Astrocyte (in vitro differentiated cells and primary cell): Measurements from ENCODE around the gene DSCAM. TPM values are rescaled to one million over a fixed set of nuclear protein-coding genes. Genes with fewer than 3 reads are reported as not detected.

Experiments used
- DNase-seq: peaks from one replicate; pipeline ENCODE4 v3.0.0-alpha.2; 2010; ENCODE audit warnings: low read depth
- FAIRE-seq: peaks from 2 replicates; lab custom pipeline; 2011; peaks lifted over from hg19 to GRCh38; lab: Jason Lieb, UNC
- H2AFZ ChIP-seq: 2 replicates; pipeline ENCODE4 v1.6.0; 2012; ENCODE audit warnings: low read depth, low read length, inconsistent platforms
- H3K27ac ChIP-seq: 2 replicates; pipeline ENCODE4 v1.5.1; 2011; ENCODE audit warnings: low read depth, low read length, inconsistent platforms
- H3K27me3 ChIP-seq: 2 replicates; pipeline ENCODE4 v1.6.0; 2011; ENCODE audit warnings: low read length, inconsistent platforms; ENCODE audit not compliant: insufficient read depth
- H3K36me3 ChIP-seq: 2 replicates; pipeline ENCODE4 v1.5.1; 2011; ENCODE audit warnings: low read length, inconsistent platforms; ENCODE audit not compliant: insufficient read depth
- H3K4me1 ChIP-seq: 2 replicates; pipeline ENCODE4 v1.5.1; 2011; ENCODE audit warnings: low read length, inconsistent platforms; ENCODE audit not compliant: insufficient read depth
- H3K4me2 ChIP-seq: 2 replicates; pipeline ENCODE4 v1.6.0; 2012; ENCODE audit warnings: low read length, inconsistent platforms
- H3K4me3 ChIP-seq: 2 replicates; pipeline ENCODE4 v1.5.1; 2011; ENCODE audit warnings: low read depth, mild to moderate bottlenecking, low read length, inconsistent platforms; ENCODE audit not compliant: insufficient read depth
- H3K79me2 ChIP-seq: 2 replicates; pipeline ENCODE4 v1.6.0; 2012; ENCODE audit warnings: mild to moderate bottlenecking, low read length, inconsistent platforms; ENCODE audit not compliant: insufficient read depth
- H3K9ac ChIP-seq: 2 replicates; pipeline ENCODE4 v1.6.0; 2012; ENCODE audit warnings: mild to moderate bottlenecking, low read length, inconsistent platforms
- H3K9me3 ChIP-seq: 2 replicates; pipeline ENCODE4 v1.5.1; 2012; ENCODE audit warnings: low read depth, mild to moderate bottlenecking, low read length, inconsistent platforms; ENCODE audit not compliant: insufficient read depth
- H4K20me1 ChIP-seq: 2 replicates; pipeline ENCODE4 v1.6.0; 2012; ENCODE audit warnings: low read length, inconsistent platforms; ENCODE audit not compliant: insufficient read depth
- H3K27ac Mint-ChIP-seq: one replicate; pipeline ENCODE4 v1.8.0; 2021; ENCODE audit warnings: mild to moderate bottlenecking, mixed read lengths; ENCODE audit not compliant: unreplicated experiment
- H3K27me3 Mint-ChIP-seq: one replicate; pipeline ENCODE4 v1.8.0; 2021; ENCODE audit warnings: low read depth, mixed read lengths; ENCODE audit not compliant: unreplicated experiment
- H3K36me3 Mint-ChIP-seq: one replicate; pipeline ENCODE4 v1.8.0; 2021; ENCODE audit warnings: low read depth, mixed read lengths; ENCODE audit not compliant: unreplicated experiment
- H3K4me1 Mint-ChIP-seq: one replicate; pipeline ENCODE4 v1.8.0; 2021; ENCODE audit warnings: low read depth, mixed read lengths; ENCODE audit not compliant: unreplicated experiment
- H3K4me3 Mint-ChIP-seq: one replicate; pipeline ENCODE4 v1.8.0; 2021; ENCODE audit warnings: mild to moderate bottlenecking, moderate library complexity, mixed read lengths; ENCODE audit not compliant: unreplicated experiment
- H3K9me3 Mint-ChIP-seq: one replicate; pipeline ENCODE4 v1.8.0; 2021; ENCODE audit warnings: mild to moderate bottlenecking, mixed read lengths; ENCODE audit not compliant: unreplicated experiment
- EZH2 ChIP-seq: IDR thresholded peaks from 2 replicates; pipeline ENCODE4 v1.6.1; 2012; ENCODE audit warnings: mild to moderate bottlenecking, low read length, inconsistent platforms; ENCODE audit not compliant: insufficient read depth
- total RNA-seq: library from RNA; stranded (reverse); gene quantifications from 2 replicates; pipeline ENCODE4 v1.2.1, GENCODE V29; 2021
- TF ChIP-seq, protein P1 (sequence below): IDR thresholded peaks from 2 replicates; pipeline ENCODE4 v1.5.1; 2011; ENCODE audit warnings: low read depth, mild to moderate bottlenecking, inconsistent platforms, low read length, moderate library complexity; ENCODE audit not compliant: insufficient read depth

DSCAM gene
- total RNA-seq, 1 donor from 2014 or later: 0.18 TPM

DNA sequence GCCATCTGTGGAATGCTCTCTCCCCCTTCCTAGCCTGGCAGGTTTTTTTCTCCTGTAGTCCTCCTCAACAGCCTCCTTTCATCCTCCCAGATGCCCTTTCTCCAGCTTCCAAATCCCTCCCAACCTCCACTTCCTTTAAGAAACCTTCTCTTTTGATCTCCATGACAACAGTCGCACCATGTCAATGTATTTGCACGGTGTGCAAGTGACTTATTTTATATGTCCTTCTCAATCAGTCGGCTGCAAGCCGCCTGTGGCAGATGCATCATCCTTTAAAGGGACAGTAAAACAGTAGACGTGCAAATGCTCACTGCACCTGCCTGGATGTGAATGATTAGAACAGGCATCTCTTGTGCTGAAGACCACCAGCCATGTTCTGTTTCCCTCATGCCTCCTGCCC, 694.5 kb downstream of the DSCAM start:
- no peak overlapping the region for H3K27ac ChIP-seq
- H3K9ac ChIP-seq: no peak overlapping the region
- FAIRE-seq (no peak), DNase-seq (no peak)
- Mint-ChIP-seq H3K4me1 (no peaks in the 10 kb centered on the region), H3K36me3 (no peaks in the 10 kb centered on the region), H3K27me3 (peaks cover 3% of the 10 kb centered on the region), H3K4me3 (no peak overlapping the region), H3K27ac (no peak overlapping the region), H3K9me3 (peaks cover 2% of the 10 kb centered on the region)
- H3K27me3 ChIP-seq: no peaks in the 10 kb centered on the region
- no peak for TF ChIP-seq EZH2
- TF ChIP-seq, protein P1, sequence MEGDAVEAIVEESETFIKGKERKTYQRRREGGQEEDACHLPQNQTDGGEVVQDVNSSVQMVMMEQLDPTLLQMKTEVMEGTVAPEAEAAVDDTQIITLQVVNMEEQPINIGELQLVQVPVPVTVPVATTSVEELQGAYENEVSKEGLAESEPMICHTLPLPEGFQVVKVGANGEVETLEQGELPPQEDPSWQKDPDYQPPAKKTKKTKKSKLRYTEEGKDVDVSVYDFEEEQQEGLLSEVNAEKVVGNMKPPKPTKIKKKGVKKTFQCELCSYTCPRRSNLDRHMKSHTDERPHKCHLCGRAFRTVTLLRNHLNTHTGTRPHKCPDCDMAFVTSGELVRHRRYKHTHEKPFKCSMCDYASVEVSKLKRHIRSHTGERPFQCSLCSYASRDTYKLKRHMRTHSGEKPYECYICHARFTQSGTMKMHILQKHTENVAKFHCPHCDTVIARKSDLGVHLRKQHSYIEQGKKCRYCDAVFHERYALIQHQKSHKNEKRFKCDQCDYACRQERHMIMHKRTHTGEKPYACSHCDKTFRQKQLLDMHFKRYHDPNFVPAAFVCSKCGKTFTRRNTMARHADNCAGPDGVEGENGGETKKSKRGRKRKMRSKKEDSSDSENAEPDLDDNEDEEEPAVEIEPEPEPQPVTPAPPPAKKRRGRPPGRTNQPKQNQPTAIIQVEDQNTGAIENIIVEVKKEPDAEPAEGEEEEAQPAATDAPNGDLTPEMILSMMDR: no peak
- H4K20me1 ChIP-seq: no peaks in the 10 kb centered on the region
- no peaks in the 10 kb centered on the region for H3K79me2 ChIP-seq
- no peaks in the 10 kb centered on the region for H3K4me1 ChIP-seq
- no peaks in the 10 kb centered on the region for H3K9me3 ChIP-seq
- no peak overlapping the region for H3K4me2 ChIP-seq
- H2AFZ ChIP-seq: no peak overlapping the region
- no peak overlapping the region for H3K4me3 ChIP-seq
- no peaks in the 10 kb centered on the region for H3K36me3 ChIP-seq

DNA sequence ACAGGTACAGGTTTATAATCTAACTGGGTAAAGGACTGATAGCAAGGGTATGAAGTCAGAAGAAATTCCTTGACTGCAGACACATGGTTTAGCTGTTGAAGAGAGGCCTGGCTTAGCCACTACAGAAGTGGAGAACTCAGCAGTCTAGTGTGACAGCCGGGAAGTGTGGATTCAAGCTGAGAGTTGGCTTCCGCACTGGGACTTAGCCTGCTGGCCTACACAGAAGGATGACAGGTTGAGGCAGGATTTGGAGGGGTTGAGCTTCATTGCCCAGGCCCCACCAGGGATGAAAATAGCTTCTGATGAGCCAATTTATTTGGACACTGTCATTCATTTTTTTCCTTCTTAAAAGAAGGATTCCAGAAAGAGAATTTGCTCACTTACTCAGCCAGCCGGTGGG, 695.3 kb downstream of the DSCAM start:
- Histone ChIP-seq H2AFZ (no peak overlapping the region), H3K9ac (no peak overlapping the region), H3K79me2 (no peaks in the 10 kb centered on the region), H3K4me3 (no peak overlapping the region), H3K36me3 (no peaks in the 10 kb centered on the region), H3K4me2 (no peak overlapping the region), H3K4me1 (no peaks in the 10 kb centered on the region), H3K9me3 (no peaks in the 10 kb centered on the region), H3K27me3 (no peaks in the 10 kb centered on the region), H3K27ac (no peak overlapping the region), H4K20me1 (no peaks in the 10 kb centered on the region)
- Mint-ChIP-seq H3K4me3 (no peak overlapping the region), H3K4me1 (no peaks in the 10 kb centered on the region), H3K27me3 (peaks cover 3% of the 10 kb centered on the region), H3K27ac (no peak overlapping the region), H3K36me3 (no peaks in the 10 kb centered on the region), H3K9me3 (peaks cover 2% of the 10 kb centered on the region)
- no peak for DNase-seq
- no peak for FAIRE-seq
- no peak for TF ChIP-seq EZH2
- TF ChIP-seq, protein P1: no peak

DNA sequence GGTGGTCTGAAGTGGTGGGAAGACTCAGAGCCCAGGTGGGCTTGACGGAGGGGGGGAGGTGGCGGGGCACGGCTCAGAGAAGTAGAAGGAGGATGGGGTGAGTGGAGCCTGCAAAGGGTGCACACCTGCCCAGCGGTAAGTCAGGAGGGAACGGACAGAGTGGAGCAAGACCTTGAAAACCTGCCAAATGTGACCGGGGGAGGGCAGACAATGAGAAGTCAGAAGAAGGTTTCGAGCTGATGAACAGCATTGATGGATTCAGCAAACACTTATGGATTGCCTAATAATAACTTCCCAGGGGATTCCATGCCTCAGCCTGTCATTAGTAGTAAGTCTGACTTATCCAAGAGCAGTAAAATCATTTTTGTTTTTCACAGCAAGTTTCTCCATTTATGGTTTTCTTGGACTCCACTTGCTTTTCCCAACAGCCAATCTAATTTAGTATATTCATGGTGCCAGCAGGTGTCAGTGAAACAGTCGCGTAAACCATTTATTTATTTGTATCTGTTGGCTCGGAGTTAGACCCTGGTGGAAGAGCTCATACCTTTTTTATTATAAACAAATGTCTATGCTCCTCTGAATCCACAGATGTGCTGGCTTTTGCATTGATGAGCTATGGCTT, 700.6 kb downstream of the DSCAM start:
- Mint-ChIP-seq H3K36me3 (no peaks in the 10 kb centered on the region), H3K4me1 (no peaks in the 10 kb centered on the region), H3K27me3 (no peaks in the 10 kb centered on the region), H3K9me3 (no peaks in the 10 kb centered on the region), H3K4me3 (no peak overlapping the region), H3K27ac (no peak overlapping the region)
- no peaks in the 10 kb centered on the region for H3K9me3 ChIP-seq
- H3K36me3 ChIP-seq: no peaks in the 10 kb centered on the region
- TF ChIP-seq EZH2: no peak
- TF ChIP-seq, protein P1: no peak
- H3K4me1 ChIP-seq: no peaks in the 10 kb centered on the region
- FAIRE-seq (no peak), DNase-seq (no peak)
- H2AFZ ChIP-seq: no peak overlapping the region
- H3K9ac ChIP-seq: no peak overlapping the region
- no peaks in the 10 kb centered on the region for H4K20me1 ChIP-seq
- H3K27me3 ChIP-seq: no peaks in the 10 kb centered on the region
- H3K4me2 ChIP-seq: no peak overlapping the region
- no peak overlapping the region for H3K27ac ChIP-seq
- H3K79me2 ChIP-seq: no peaks in the 10 kb centered on the region
- no peak overlapping the region for H3K4me3 ChIP-seq
